Measurements from ENCODE around the gene MYO3B.

- no peak for TF ChIP-seq CTCF (IDR thresholded peaks at IDR 0.05; ENCODE audit: low read depth, low read length, poor library complexity, severe bottlenecking)
- TF ChIP-seq EZH2phosphoT487 (IDR thresholded peaks at IDR 0.05; ENCODE audit: borderline replicate concordance, low read length), result no peak
Measured at GRCh38 chr2:170243898-170244297, 66.0 kb downstream of the MYO3B start.

Measured in DOHH2 (cell line).